ENCODE measurements around the gene YIF1A.

DNA sequence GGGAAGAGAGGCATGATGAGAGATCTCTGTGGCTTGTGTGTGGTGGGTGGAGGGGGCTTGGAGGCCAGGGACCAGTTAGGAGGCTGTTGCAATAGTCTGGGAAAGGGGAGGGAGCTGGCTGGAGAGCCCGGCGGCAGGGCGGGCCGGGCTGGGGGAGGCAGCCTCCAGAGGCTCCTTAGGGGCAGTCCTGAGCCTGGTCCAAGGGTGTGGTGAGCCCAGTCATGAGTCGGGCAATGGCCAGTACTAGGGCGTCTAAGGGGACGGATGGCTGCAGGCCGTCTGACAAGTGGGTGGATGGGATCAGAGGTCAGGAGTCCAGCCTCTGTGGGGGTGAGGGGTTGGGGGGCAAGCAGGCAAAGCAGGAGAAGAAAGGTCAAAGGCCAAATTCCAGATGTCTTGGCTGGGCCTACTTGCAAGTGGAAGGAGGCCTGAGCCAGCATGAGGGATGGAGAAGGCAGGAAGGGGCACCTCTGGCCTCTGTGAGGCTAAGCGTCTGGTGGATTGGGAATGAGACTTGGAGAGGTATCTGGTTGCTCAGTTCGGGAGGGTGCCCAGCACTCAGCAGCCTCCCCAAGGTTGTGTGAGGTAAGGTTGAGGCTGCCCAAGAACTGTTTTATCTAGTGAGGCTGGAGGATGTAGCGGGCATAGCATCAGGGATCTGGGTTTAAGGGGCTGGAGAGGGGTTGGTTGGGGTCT, 33.9 kb upstream of the YIF1A start:
- TF ChIP-seq POLR2AphosphoS5 (IDR thresholded peaks at IDR 0.05) (no peak), POLR2A (IDR thresholded peaks at IDR 0.05) (no peak)
